WTC11 (cell line): ENCODE results near the gene APPBP2. TPM values are rescaled to one million over a fixed set of nuclear protein-coding genes. Genes with fewer than 3 reads are reported as not detected.
"Not testable (repeated sequence)": the region's sequence is repeated elsewhere in the genome, so short reads cannot be mapped to it uniquely, and the experiment has no call there.

ENCODE experiments used
- ATAC-seq: fragments of 200-7000 bp; cut with Tn5 transposase; 2 replicates; pipeline ENCODE4 v1.10.0; 2021; ENCODE audit warnings: mild to moderate bottlenecking, moderate library complexity
- CTCF ChIA-PET: fragments of 300-600 bp; sonication (Branson Sonifier 250); formaldehyde crosslinking; loops from one replicate; lab custom pipeline; 2021; ENCODE audit warnings: antibody characterized with exemption; lab: Charles Lee
- POLR2A ChIA-PET: fragments of 350-600 bp; sonication (Branson Sonifier 250); formaldehyde crosslinking; loops from one replicate; lab custom pipeline; 2021; ENCODE audit warnings: antibody characterized with exemption; lab: Charles Lee
- DNase-seq: peaks from one replicate; pipeline ENCODE4 v3.0.0; 2021; ENCODE audit warnings: low spot score
- H3K27ac Mint-ChIP-seq: 2 replicates; pipeline ENCODE4 v1.8.0; 2021; ENCODE audit warnings: mixed read lengths
- H3K27me3 Mint-ChIP-seq: 2 replicates; pipeline ENCODE4 v1.8.0; 2021; ENCODE audit warnings: low read depth, mild to moderate bottlenecking, moderate library complexity, mixed read lengths
- H3K36me3 Mint-ChIP-seq: 2 replicates; pipeline ENCODE4 v1.8.0; 2021; ENCODE audit warnings: mixed read lengths
- H3K4me1 Mint-ChIP-seq: 2 replicates; pipeline ENCODE4 v1.8.0; 2022; ENCODE audit warnings: mixed read lengths
- H3K4me3 Mint-ChIP-seq: 2 replicates; pipeline ENCODE4 v1.8.0; 2021; ENCODE audit warnings: mild to moderate bottlenecking, moderate library complexity, mixed read lengths
- H3K9me3 Mint-ChIP-seq: 2 replicates; pipeline ENCODE4 v1.8.0; 2021; ENCODE audit warnings: mixed read lengths
- ATF1 ChIP-seq: sonication (generic); formaldehyde crosslinking; IDR thresholded peaks from 2 replicates; pipeline ENCODE4 v1.8.1; 2023; ENCODE audit warnings: mild to moderate bottlenecking, moderate library complexity, missing genetic modification reagents
- GRHL2 ChIP-seq: fragments of 250-450 bp; sonication (Bioruptor Pico); IDR thresholded peaks from 2 replicates; pipeline ENCODE4 v1.8.0; 2022; ENCODE audit warnings: mild to moderate bottlenecking, moderate library complexity; ENCODE audit not compliant: insufficient replicate concordance, severe bottlenecking
- GTF2I ChIP-seq: fragments of 250-450 bp; sonication (Bioruptor Pico); conservative IDR thresholded peaks from 2 replicates; pipeline ENCODE4 v1.4.0; 2021; ENCODE audit warnings: mild to moderate bottlenecking
- JAZF1 ChIP-seq: fragments of 250-450 bp; sonication (Bioruptor Pico); IDR thresholded peaks from 2 replicates; pipeline ENCODE4 v1.9.0; 2021; ENCODE audit warnings: moderate library complexity, mild to moderate bottlenecking, inconsistent platforms
- KAT7 ChIP-seq: sonication (generic); formaldehyde crosslinking; IDR thresholded peaks from 2 replicates; pipeline ENCODE4 v1.8.1; 2023; ENCODE audit warnings: missing genetic modification reagents, mild to moderate bottlenecking, borderline replicate concordance
- MYBL2 ChIP-seq: sonication (generic); formaldehyde crosslinking; IDR thresholded peaks from 2 replicates; pipeline ENCODE4 v1.8.1; 2023; ENCODE audit warnings: mild to moderate bottlenecking, moderate library complexity, missing genetic modification reagents
- NFATC4 ChIP-seq: fragments of 250-450 bp; sonication (Bioruptor Pico); IDR thresholded peaks from 2 replicates; pipeline ENCODE4 v1.9.0; 2021; ENCODE audit warnings: mild to moderate bottlenecking
- NFE2L1 ChIP-seq: sonication (generic); formaldehyde crosslinking; IDR thresholded peaks from 2 replicates; pipeline ENCODE4 v1.8.1; 2023; ENCODE audit warnings: missing genetic modification reagents
- TCF7 ChIP-seq: sonication (generic); formaldehyde crosslinking; IDR thresholded peaks from 2 replicates; pipeline ENCODE4 v1.8.0; 2022; ENCODE audit warnings: mild to moderate bottlenecking, low read depth, missing genetic modification reagents, moderate library complexity
- TEAD4 ChIP-seq: sonication (generic); formaldehyde crosslinking; IDR thresholded peaks from 2 replicates; pipeline ENCODE4 v1.8.0; 2022; ENCODE audit warnings: mild to moderate bottlenecking, missing genetic modification reagents
- TP53 ChIP-seq: sonication (generic); formaldehyde crosslinking; IDR thresholded peaks from 2 replicates; pipeline ENCODE4 v1.8.1; 2023; ENCODE audit warnings: mild to moderate bottlenecking, missing genetic modification reagents
- ZNF263 ChIP-seq: sonication (generic); formaldehyde crosslinking; IDR thresholded peaks from 2 replicates; pipeline ENCODE4 v1.8.1; 2022; ENCODE audit warnings: low read depth, mild to moderate bottlenecking, moderate library complexity, missing genetic modification reagents
- ZNF423 ChIP-seq: fragments of 250-450 bp; sonication (Bioruptor Pico); IDR thresholded peaks from 2 replicates; pipeline ENCODE4 v2.1.2; 2022; ENCODE audit warnings: mild to moderate bottlenecking, moderate library complexity
- total RNA-seq: library from RNA; stranded (reverse); gene quantifications from 3 replicates; pipeline ENCODE4 v1.2.3, GENCODE V29; 2021
- TF ChIP-seq, protein P1 (sequence below): sonication (generic); formaldehyde crosslinking; IDR thresholded peaks from 2 replicates; pipeline ENCODE4 v1.8.0; 2023; ENCODE audit warnings: mild to moderate bottlenecking, missing genetic modification reagents
- TF ChIP-seq, protein P2 (sequence below): fragments of 250-450 bp; sonication (Bioruptor Pico); IDR thresholded peaks from 2 replicates; pipeline ENCODE4 v1.9.0; 2021; ENCODE audit warnings: mild to moderate bottlenecking
- TF ChIP-seq, protein P3 (sequence below): fragments of 250-450 bp; sonication (Bioruptor Pico); conservative IDR thresholded peaks from 2 replicates; pipeline ENCODE4 v1.9.0; 2021; ENCODE audit warnings: mild to moderate bottlenecking

The APPBP2 gene
- total RNA-seq, 1 experiment from 2014 or later, result 15.3 TPM

DNA sequence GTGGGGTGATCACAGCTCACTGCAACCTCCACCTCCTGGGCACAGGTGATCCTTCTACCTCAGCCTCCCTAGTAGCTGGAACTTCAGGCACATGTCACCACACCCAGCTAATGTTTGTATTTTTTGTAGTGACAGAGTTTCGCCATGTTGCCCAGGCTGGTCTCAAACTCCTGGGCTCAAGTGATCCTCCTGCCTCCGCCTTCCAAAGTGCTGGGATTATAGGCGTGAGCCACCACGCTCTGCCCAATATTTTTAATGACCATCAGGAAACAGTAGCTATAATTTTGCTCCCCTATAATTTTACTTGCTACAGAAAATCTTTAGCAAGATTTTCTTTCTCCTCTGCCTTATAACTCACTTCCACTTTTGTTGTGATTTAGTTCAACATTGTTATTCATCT lies 29.7 kb upstream of the APPBP2 start (continued):
- TF ChIP-seq, protein P1, sequence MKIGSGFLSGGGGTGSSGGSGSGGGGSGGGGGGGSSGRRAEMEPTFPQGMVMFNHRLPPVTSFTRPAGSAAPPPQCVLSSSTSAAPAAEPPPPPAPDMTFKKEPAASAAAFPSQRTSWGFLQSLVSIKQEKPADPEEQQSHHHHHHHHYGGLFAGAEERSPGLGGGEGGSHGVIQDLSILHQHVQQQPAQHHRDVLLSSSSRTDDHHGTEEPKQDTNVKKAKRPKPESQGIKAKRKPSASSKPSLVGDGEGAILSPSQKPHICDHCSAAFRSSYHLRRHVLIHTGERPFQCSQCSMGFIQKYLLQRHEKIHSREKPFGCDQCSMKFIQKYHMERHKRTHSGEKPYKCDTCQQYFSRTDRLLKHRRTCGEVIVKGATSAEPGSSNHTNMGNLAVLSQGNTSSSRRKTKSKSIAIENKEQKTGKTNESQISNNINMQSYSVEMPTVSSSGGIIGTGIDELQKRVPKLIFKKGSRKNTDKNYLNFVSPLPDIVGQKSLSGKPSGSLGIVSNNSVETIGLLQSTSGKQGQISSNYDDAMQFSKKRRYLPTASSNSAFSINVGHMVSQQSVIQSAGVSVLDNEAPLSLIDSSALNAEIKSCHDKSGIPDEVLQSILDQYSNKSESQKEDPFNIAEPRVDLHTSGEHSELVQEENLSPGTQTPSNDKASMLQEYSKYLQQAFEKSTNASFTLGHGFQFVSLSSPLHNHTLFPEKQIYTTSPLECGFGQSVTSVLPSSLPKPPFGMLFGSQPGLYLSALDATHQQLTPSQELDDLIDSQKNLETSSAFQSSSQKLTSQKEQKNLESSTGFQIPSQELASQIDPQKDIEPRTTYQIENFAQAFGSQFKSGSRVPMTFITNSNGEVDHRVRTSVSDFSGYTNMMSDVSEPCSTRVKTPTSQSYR (CRISPR knock-in tag), result no peak

DNA sequence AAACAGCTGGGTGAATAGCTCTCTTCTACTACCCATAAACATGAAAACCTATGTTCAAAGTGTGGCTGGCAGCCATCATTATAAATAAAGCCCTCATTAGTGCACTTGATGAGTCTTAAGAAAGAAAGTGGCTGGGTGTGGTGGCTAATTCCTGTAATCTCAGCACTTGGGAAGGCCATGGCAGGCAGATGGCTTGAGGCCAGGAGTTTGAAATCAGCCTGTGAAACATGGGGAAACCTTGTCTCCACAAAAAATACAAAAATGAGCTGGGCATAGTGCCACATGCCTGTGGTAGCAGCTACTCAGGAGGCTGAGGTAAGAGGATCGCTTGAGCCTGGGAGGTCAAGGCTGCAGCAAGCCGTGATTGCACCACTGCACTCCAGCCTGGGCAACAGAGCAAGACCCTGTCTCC lies 28.3 kb upstream of the APPBP2 start:
- H3K4me1 Mint-ChIP-seq, result no peaks in the 10 kb centered on the region
- H3K4me3 Mint-ChIP-seq, result no peak overlapping the region
- H3K9me3 Mint-ChIP-seq, result peaks cover 53% of the 10 kb centered on the region
- POLR2A ChIA-PET, result no interaction called here
- peaks cover 9% of the 10 kb centered on the region for H3K27me3 Mint-ChIP-seq
- TF ChIP-seq ZNF263 (no peak), TEAD4 (CRISPR knock-in tag) (no peak), ZNF423 (CRISPR knock-in tag) (no peak), TCF7 (CRISPR knock-in tag) (no peak), MYBL2 (CRISPR knock-in tag) (no peak), ATF1 (CRISPR knock-in tag) (no peak), JAZF1 (CRISPR knock-in tag) (no peak), GTF2I (CRISPR knock-in tag) (no peak), NFATC4 (CRISPR knock-in tag) (no peak), NFE2L1 (CRISPR knock-in tag) (no peak), KAT7 (CRISPR knock-in tag) (no peak), GRHL2 (CRISPR knock-in tag) (no peak), TP53 (no peak)
- TF ChIP-seq, protein P2, sequence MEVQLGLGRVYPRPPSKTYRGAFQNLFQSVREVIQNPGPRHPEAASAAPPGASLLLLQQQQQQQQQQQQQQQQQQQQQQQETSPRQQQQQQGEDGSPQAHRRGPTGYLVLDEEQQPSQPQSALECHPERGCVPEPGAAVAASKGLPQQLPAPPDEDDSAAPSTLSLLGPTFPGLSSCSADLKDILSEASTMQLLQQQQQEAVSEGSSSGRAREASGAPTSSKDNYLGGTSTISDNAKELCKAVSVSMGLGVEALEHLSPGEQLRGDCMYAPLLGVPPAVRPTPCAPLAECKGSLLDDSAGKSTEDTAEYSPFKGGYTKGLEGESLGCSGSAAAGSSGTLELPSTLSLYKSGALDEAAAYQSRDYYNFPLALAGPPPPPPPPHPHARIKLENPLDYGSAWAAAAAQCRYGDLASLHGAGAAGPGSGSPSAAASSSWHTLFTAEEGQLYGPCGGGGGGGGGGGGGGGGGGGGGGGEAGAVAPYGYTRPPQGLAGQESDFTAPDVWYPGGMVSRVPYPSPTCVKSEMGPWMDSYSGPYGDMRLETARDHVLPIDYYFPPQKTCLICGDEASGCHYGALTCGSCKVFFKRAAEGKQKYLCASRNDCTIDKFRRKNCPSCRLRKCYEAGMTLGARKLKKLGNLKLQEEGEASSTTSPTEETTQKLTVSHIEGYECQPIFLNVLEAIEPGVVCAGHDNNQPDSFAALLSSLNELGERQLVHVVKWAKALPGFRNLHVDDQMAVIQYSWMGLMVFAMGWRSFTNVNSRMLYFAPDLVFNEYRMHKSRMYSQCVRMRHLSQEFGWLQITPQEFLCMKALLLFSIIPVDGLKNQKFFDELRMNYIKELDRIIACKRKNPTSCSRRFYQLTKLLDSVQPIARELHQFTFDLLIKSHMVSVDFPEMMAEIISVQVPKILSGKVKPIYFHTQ, result no peak
- TF ChIP-seq, protein P3, sequence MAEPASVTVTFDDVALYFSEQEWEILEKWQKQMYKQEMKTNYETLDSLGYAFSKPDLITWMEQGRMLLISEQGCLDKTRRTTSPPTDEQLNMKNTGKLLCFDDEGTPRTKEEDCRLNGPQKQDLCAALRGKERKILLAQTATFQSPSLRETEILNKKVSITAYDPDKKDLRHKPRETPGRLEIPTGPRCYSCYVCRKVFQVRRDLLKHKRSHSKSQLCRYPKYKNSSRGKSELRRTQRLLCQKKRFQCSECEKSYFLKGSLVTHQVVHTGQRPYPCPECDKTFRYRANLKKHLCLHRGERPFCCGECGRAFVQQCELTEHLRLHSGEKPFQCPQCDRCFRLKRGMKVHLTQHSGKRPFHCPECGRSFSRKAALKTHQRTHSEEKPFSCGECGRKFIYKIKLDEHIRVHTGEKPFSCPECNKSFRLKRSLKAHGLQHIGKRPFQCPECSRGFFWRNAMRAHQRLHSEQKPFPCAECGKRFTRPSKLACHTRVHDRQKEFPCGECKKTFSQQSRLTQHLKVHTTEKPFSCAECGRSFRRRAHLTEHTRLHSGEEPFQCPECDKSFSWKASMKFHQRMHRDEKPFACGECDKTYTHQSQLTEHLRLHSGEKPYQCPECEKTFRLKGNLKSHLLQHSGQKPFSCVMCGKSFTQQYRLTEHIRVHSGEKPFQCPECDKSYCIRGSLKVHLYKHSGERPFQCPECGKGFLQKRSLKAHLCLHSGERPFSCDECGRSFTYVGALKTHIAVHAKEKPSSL, result no peak
- ATAC-seq (no peak), DNase-seq (no peak)
- CTCF ChIA-PET, result interaction anchor here (1.1 kb wide), 1 partner anchor 15 kb away, joined by 10 read pairs; no protein-coding TSS in a partner anchor
- peaks cover 31% of the 10 kb centered on the region for H3K36me3 Mint-ChIP-seq
- no peak overlapping the region for H3K27ac Mint-ChIP-seq

DNA sequence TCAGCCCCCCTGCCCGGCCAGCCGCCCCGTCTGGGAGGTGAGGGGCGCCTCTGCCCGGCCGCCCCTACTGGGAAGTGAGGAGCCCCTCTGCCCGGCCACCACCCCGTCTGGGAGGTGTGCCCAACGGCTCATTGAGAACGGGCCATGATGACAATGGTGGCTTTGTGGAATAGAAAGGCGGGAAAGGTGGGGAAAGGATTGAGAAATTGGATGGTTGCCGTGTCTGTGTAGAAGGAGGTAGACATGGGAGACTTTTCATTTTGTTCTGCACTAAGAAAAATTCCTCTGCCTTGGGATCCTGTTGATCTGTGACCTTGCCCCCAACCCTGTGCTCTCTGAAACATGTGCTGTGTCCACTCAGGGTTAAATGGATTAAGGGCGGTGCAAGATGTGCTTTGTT lies 26.2 kb upstream of the APPBP2 start:
- CTCF ChIA-PET, H3K4me3 Mint-ChIP-seq, DNase-seq, H3K27ac Mint-ChIP-seq, POLR2A ChIA-PET, H3K27me3 Mint-ChIP-seq, H3K4me1 Mint-ChIP-seq, ATAC-seq: not testable (repeated sequence)
- H3K9me3 Mint-ChIP-seq, result peaks cover 35% of the 10 kb centered on the region
- peaks cover 20% of the 10 kb centered on the region for H3K36me3 Mint-ChIP-seq
